HG03378 (cell line): ENCODE data around the gene SDC4.

Source experiments
- ATAC-seq: cut with Tn5 transposase; IDR thresholded peaks from one replicate; pipeline ENCODE4 v1.9.1; 2021; ENCODE audit warnings: mild to moderate bottlenecking, moderate library complexity; ENCODE audit not compliant: unreplicated experiment

The SDC4 gene

DNA sequence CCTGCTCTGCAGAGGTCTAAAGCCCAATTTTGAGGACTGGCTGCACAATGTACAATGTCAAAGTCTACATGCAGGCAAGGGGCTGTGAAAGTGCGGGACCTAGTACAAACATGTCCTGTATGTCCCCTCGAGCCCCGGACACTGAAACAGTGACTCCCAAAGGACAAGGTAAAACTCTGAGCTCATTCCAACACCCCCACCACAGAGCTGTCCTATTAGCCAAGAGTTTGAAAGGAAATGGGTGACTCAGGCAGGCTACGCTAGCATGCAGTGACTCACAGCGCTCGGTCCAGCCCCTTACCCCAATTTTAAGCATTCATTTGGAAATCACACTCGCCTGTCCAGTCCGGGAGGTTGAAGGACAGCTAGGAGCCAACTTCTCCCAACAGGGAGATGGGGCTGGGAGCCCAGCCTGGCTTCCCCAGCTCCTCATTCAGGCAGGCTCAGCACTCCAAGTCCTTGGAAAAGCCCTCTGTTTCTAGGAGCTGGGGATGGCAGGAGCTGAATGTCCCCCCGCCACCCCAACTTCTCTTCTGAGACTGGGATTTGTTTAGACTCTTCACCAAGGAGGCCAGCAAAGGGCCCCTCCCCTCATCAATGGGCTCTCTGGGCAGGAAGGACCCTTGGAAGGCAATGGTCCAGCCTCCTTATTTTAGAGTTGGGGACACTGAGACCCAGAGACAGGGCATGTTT lies 3.9 kb downstream of the SDC4 start:
- no peak for ATAC-seq

DNA sequence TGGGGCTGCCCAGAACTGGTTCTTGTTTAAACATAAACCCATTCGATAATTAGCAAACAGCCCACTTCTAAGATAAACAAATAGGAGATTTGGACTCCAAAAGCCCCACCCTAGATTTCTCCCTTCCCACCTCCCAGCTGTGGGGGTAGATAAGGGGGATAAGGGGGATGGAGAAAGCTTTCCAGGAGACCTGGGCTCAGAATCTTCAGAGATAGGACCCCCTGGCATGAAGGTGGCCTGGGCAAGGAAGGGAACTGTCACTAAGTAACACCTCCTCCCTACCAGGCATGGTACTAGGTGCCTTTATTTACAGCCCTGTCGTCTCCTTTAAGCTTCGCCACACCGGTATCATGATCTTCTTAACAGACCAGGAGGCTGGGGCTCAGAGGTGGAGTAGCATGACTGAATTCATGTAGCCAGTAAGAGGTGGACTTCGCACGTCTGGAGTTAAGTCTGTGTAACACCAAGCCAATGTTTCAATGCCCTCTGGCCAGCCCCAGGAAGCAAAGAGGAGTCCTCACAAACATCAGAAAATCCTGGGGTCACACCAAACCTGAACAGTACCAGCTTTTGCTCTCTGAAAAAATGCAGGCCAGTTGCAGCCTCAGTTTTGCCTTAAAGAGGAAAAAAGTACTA lies 4.6 kb downstream of the SDC4 start:
- no peak for ATAC-seq

DNA sequence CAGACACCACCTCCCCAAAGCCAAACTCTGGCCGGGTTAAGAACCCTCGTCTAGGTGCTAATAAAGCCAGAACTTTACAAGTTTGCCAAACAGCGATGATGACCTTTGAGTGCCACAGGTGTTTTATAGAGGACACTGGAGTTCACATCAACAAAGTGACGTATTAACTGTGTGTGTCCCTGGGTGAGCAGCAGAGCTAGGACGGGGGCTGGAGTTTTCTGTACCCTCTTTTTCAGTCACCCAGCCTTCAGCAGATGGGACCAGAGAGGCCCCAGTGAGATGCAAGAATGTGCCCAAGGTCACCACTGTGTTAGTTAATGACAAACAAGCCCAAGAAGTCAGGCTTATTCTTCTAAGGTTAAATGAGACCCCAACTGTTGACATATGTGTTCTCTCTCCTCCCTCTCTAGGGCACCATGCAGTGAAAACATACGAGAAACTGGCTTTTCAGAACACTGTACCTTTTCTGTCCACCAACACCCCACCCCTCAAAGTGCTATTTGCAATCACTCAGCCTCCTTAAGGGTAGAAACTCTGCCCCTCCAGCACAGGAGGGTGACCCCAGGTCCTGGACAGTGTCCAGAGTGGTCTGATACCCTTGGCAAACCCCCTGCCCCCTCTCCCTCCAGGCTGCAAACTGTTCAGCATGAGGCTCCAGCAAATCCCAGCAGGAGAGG lies 5.2 kb downstream of the SDC4 start:
- no peak for ATAC-seq

DNA sequence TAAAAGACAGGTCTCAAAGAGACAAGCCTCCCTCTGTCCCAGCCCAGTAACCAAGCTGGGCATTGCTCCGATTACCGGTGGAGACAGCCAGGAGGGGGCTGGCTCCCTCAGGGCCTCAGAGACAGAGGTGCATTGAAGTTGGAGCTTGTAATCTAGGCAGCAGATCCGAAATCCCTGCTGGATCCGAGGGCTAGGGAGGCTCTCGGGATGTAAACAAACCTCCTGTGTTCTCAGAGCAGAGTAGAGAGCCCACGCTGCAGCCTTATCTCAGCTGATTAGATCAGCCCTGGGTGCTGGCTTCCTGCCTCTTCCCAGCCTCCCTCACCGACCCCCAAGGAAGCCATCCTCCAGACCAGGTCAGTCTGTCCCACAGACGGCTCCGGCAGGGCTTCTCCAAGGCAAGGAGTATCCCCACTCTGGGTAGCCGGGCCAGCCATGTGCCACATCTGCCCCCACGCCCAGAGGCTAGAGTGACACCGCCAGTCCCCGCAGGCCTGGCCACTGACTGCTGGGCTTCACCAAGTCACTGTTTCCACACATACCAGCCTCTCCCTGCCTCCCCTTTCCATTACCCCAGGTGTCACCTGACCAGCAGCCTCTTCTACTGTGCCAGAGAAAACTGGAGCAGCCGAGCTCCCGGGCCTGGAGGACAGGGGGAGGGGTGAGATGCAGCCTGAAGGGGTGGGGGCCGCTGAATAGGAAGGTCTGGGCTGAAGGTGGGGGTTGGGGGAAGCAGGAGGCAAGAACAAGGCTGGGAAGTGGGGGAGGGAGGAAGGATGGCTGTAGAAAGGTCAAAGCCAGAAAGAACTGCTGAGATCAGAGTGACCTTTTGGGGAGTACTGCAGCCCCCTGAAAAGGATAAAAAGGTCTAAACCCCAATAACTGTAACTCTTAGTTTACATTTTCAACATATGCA lies 6.0 kb downstream of the SDC4 start:
- no peak for ATAC-seq

DNA sequence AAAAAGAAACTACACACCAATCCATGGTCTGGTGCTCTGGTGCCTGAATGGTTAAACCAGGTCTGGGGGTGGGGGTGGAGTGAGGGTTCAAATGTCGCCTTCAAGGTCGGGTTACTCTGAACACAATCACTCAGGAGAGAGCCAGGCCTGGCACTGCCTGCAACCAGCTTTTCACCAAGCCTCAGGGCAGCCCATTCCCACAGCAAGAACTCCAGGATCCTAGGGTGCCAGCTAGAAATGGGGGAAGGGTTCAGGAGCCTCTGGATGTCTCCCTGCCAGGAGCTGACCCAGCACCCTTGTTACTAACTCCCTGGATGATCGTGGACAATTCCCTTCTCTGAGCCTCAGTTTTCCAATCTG lies 6.7 kb downstream of the SDC4 start:
- no peak for ATAC-seq

DNA sequence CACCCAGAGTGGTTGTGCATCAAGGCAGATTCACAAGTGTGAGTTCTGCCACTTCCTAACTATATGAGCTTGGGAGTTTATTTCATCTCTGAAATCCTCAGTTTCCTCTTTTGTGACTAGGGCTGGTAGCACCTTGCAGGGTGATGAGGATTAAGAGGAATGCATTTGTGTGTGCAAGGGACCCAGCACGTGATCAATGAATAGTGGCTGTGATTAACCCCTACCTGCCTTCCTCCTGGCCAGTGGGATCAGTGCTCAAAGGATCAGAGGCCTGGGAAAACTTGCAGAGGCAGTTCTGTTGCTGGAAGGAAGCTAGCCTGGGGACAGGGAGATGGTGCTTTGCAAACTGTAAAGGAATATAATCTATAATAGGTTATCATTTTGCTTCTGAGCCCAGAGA lies 7.3 kb downstream of the SDC4 start:
- ATAC-seq: no peak

DNA sequence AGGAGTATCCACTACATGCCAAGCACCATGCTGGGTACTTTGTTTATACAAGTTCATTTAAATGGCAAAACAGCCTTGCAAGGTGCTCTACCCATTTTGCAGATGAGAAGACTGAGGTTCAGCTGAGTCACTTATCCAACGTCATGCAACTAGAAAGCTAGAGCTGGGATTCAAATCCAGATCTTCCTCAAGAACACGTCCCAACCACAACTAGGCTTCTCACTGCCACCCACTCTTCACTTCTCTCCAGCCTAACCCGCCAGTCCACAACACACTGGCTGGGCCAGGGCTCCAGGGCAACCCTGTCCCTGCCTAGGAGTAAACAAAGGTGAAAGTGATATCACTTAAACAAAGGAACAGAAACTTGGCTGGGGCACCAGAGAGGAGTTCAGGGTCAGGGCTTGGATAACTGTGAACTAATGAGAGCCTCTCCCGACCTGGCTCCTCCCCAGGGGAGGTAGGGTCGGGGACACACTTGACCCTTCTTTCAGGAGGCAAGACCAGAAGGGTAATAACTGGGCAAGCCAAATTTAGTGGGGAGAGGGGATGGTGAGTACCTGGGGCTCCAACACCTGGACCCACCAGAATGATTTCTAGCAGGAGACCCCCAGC lies 7.9 kb downstream of the SDC4 start:
- no peak for ATAC-seq

DNA sequence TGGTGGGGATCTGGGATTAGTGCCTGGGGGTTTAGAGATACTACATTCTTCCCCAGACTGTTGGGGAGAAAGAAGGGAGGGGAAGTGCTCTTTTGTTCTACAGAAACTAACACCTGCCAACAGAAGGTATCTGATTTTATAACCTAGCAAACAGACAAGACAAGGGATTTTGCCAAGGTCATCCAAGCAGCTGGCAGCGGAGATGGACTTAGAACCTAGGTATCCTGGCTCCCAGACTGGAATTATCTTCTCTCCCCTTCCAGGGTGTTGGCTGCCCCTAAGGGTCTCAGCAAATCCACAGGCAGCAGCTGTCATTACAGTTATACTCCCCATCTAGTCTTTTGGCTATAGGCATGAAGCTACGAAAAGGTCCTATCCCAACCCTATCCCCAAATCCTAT lies 8.4 kb downstream of the SDC4 start:
- ATAC-seq: no peak

DNA sequence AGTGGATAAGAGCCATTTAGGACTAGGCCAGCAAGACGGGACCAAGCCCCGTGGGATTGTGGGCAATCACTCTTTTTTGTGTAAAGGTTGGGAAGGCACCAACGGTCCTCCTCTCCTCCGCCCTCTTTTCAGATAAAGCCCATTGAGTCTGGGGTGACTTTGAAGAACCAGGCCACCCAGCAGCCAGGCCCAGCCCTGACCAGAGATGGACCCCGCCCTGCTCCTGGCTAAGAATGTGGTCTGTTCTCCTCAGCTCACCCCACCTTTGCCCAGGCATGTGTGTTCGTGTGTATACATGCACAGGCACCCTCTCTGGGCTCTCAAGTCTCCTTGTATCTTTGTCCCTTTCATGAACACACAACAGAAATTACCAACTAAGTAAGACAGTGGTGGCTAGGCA lies 9.1 kb downstream of the SDC4 start:
- ATAC-seq: no peak

DNA sequence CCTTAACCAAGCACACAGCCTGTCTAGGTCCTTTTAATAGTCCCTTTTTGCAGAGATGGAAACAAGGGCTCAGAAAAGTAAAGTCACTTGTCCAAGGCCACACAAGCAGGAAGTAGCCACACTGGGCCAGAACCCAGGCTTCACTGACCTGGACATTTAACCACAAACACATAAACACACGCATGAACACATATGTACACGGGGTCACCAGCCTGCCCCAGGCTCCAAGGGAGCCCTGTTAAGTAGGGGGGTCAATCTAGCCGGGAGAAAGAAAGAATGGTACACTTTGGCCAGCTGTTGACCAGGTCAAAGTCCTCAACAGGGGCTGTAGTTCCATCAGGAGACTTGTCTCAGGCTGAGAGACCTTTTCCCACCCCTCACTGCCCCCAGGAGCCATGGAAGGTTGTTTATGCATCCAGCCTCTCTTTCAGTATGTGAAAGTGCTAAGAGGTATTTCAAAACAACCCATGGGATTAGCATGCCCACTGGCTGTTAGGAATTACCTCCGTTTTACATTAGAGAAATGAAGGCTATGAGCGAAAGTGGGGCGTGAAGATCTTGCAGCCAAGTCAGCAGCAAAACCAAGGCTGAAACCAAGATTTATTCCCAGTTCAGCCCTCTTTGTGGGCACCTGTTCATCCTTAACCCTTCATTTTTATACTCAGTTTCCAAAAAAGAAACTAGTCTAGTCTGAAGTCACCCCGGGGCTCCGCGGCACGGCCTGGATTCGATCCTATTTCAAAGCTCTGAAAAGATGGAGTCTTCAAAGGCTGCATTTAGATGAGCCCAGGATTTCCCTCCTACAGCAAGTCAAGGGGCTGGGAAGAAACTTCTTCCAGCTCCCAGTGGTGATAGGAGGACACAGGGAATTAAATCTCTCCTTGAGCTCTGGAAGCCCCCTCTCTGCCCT lies 9.8 kb downstream of the SDC4 start:
- no peak for ATAC-seq

DNA sequence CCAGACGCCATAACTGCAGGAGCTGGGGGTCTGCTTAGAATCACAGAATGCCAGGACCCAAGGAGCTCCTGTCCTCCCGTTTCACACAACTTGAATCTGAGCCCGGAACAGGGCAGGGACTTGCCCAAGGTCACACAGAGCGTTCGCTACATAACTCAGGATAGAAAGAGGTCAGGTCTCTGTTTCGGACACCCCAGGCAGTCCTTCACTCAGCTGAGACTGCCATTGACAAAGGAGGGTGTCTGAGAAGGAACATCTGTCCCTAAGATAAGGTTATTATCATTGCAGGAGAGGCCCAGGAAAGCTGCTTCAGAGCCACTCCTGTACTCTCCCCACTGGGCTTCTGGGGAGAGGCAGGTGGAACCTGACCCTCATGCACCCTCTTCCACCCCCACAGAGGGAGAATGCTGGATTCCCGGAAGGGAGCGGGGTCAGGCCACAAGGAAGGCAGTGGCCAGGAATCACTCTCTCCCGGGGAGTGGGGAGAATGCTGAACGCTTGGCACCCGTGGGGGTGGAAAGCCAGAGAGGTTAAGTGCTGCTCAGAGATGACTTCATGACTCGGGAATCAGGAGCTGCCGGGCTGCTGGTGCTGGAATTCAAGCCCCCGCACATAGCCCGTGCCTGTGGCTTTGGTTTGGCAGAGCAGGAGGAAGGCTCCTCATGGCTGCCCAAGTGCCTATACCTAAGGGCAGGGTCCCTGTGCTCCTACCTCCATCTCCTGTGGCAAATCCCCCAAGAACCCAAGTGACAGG lies 10.7 kb downstream of the SDC4 start:
- no peak for ATAC-seq

DNA sequence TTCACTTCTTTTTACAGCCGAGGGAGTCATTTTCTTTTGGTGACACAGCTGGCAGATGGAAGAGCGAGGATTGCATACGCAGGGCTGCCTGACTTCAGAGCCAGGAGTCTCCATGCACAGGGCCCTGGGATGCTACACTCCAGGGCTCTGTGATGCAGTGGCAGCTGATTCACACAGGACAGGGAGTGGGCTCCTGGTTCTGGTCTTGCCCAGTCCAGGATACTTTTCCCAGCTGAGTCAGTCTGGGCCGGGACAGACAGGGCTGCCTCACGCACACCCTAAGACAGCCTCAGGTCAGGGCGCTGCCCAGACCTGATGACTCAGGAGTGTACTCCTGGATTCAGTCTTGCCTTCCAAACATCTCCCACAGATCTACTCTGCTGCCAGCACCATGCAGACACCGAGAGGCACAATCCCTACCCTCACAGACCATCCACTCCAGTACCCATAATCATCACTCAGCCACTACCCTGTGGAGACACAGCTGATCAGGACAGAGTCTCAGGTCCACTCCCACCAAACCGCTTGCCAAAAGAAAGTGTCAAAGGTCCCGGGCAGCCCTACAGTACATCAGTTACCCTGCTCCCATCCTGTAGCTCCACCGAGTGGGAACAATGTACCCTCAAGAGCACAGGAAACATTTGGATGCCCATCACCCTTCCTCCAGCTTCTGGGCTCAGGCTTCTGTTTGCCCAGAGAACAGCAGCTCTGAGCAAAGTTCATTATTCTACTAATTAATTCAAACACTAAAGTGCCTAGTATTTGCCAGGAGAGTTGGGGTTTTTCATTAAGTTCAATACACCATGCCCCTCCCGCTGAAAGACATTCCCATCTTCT lies 11.5 kb downstream of the SDC4 start:
- no peak for ATAC-seq

DNA sequence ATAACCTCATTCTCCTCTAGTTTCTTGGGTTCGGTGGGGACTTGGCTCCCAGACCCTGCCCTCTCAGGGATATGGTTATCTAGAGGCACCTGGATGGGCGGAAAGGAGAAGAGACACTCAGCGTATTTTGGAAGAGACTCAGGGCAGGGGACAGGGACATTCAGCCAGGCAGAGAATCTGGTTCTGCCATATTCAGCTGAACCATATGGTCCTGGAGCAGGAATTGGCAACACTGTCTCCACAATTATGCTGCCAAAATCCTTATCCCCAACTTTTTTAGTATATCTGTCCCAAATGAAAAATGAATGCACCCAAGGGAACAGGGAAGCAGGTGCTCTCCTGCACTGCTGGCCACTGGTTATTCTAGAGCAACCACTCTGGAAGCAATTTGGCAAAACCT lies 17.7 kb downstream of the SDC4 start:
- no peak for ATAC-seq

DNA sequence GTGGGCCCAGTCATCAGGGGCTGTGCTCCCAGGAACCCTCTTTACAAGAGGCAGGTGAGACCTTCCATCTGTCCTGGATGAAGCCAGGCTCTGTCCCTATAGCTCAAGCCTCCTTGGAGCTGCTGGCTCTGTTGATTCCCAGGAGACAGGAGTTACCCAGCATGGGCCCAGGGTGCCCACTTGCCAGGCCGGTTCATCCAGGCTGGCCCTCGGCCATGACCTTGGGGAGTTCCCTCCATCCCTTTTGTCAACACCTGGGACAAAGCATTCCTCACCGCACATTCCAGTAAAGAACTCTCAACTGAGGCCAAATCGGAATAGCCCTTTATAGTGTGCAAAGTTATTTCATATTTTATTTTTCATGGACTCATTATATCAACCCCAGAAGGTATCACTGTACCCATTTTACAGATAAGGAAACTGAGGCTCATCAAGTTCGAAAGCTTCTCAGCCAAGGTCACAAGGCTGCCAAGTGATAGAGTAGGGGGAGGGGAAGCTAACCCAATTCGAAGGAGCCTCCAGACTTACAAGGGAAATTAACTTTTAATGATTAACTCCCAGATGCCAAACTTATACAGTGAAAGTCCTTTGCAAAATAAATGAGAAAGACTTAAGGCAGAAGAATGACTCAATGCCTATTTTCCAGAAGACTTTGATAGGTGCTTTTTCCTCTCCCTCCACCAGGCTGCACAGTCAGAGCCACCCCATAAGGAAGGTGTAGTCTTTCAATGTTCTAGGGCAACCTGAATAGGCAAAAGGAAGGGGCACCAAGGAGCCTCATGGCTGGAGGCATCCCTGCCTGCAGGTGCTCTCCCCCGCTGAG lies 18.5 kb downstream of the SDC4 start:
- ATAC-seq: no peak

DNA sequence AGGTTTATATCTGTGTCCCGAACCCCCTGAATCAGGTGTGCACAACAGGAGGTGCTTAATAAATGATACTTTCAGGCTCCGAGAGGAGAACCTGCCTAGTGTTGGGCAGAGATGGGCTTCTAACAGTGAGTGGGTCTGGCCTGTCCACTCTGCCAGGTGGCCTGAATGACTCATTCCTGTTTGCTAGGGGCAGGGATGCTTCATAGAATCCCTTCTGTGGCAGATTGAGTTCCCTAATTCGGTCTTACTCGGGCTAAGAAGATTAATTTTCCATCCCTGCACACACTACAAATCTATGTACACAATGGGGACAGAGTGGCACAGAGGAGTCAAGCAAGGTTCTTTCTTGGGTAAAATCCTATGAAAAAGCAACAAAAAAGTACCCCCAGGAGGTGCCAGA lies 19.8 kb downstream of the SDC4 start:
- ATAC-seq: no peak

DNA sequence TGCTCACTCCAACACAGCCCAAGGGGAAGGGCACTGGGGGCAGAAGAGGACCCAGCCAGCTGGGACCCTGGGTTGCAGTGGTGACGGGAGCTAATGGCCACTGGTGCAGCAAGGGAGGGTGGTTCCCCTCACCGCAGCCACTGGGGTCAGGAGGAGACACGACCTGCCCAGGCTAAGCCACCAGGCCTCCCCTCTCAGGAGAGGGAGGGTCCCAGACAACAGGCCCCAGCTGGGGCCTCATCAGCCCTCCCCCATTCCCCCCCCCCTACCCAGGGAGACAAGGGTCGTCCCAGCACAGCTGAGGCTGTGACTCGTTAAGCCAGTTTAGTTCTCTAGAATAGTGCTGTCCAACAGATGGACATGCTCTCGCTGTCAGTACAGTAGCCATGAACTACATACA lies 22.9 kb downstream of the SDC4 start:
- no peak for ATAC-seq

DNA sequence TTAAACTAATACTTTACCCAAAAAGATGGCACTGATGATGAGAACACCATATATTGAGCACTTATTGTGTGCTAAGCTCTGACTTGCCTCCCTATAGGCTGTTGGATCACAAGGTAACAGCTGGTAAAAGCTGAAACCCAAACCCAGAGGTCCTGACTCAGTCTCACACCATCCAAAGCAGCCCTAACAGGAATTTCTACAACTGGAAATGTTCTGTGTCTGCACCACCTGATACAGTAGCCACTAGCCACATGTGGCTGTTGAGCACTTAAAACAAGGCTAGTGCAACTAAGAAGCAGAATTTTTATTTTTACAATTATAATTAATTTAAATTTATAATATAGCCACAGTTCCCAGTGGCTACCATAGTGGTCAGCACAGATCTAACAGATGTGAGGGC lies 24.5 kb downstream of the SDC4 start:
- no peak for ATAC-seq
